ENCODE results near the gene GSTM1. TPM values are rescaled to one million over a fixed set of nuclear protein-coding genes. Genes with fewer than 3 reads are reported as not detected.

GSTM1 gene
- polyA plus RNA-seq (ENCODE audit: insufficient read length in 4 of 4) = 100 to 1,000 TPM in 1 of 4 donors, 1 to 10 TPM in 3; 1.6 to 112 (median 3.3) TPM

GRCh38 chr1:109687641-109688499 lies at the start of gene GSTM1:
Gene GSTM1 (plus strand): TSS chr1:109687817. CDS start chr1:109687874, 57 bp downstream.
- DNase-seq (ENCODE audit: low read depth in 4 of 4, low spot score in 3 of 4) = no peak

- no peak for DNase-seq (ENCODE audit: low read depth in 4 of 4, low spot score in 3 of 4)
These were observed 48.4 kb upstream of the GSTM1 start for GRCh38 chr1:109639063-109639840.

GRCh38 chr1:109639841-109640184 lies 47.8 kb upstream of the GSTM1 start:
- no peak for DNase-seq (ENCODE audit: low read depth in 4 of 4, low spot score in 3 of 4)

- no peak for DNase-seq (ENCODE audit: low read depth in 4 of 4, low spot score in 3 of 4)
These were observed 47.2 kb upstream of the GSTM1 start for GRCh38 chr1:109640285-109640865.

- DNase-seq (ENCODE audit: low read depth in 4 of 4, low spot score in 3 of 4) = no peak
These were observed 46.4 kb upstream of the GSTM1 start for GRCh38 chr1:109641078-109641740.

GRCh38 chr1:109641861-109642260 lies 45.8 kb upstream of the GSTM1 start:
- DNase-seq (ENCODE audit: low read depth in 4 of 4, low spot score in 3 of 4) = no peak

- DNase-seq (ENCODE audit: low read depth in 4 of 4, low spot score in 3 of 4) = no peak
These were observed 45.0 kb upstream of the GSTM1 start for GRCh38 chr1:109642626-109643025.

- no peak for DNase-seq (ENCODE audit: low read depth in 4 of 4, low spot score in 3 of 4)
These were observed 44.0 kb upstream of the GSTM1 start for GRCh38 chr1:109643385-109644230.

- DNase-seq (ENCODE audit: low read depth in 4 of 4, low spot score in 3 of 4) = no peak
These were observed 42.9 kb upstream of the GSTM1 start for GRCh38 chr1:109644670-109645069.

- DNase-seq (ENCODE audit: low read depth in 4 of 4, low spot score in 3 of 4) = no peak
These were observed 38.1 kb upstream of the GSTM1 start for GRCh38 chr1:109649491-109649914.

GRCh38 chr1:109650609-109651008 lies 37.0 kb upstream of the GSTM1 start:
- no peak for DNase-seq (ENCODE audit: low read depth in 4 of 4, low spot score in 3 of 4)

- DNase-seq (ENCODE audit: low read depth in 4 of 4, low spot score in 3 of 4) = no peak
These were observed 35.2 kb upstream of the GSTM1 start for GRCh38 chr1:109652402-109652801.

- DNase-seq (ENCODE audit: low read depth in 4 of 4, low spot score in 3 of 4) = no peak
These were observed 34.3 kb upstream of the GSTM1 start for GRCh38 chr1:109653306-109653705.

- DNase-seq (ENCODE audit: low read depth in 4 of 4, low spot score in 3 of 4) = no peak
These were observed 33.1 kb upstream of the GSTM1 start for GRCh38 chr1:109654519-109654918.

- DNase-seq (ENCODE audit: low read depth in 4 of 4, low spot score in 3 of 4) = peak in 2 of 4 donors; percentile 64 to 69
These were observed 31.8 kb upstream of the GSTM1 start, which contains the start of gene GSTM4 for GRCh38 chr1:109655615-109656519. Gene GSTM4 (plus strand): TSS chr1:109656099. CDS start chr1:109656390, 291 bp downstream.

GRCh38 chr1:109657395-109657794 lies 30.2 kb upstream of the GSTM1 start:
- no peak for DNase-seq (ENCODE audit: low read depth in 4 of 4, low spot score in 3 of 4)

GRCh38 chr1:109657970-109658369 lies 29.6 kb upstream of the GSTM1 start:
- DNase-seq (ENCODE audit: low read depth in 4 of 4, low spot score in 3 of 4) = no peak

GRCh38 chr1:109658533-109659042 lies 29.0 kb upstream of the GSTM1 start:
- no peak for DNase-seq (ENCODE audit: low read depth in 4 of 4, low spot score in 3 of 4)

All from left renal pelvis (tissue), 4 donors.